GM04503 (cell line): ENCODE measurements around the gene CEP135.
"Not testable (repeated sequence)": the region's sequence is repeated elsewhere in the genome, so short reads cannot be mapped to it uniquely, and the experiment has no call there.

Experiments
- DNase-seq: peaks from one replicate; pipeline ENCODE4 v3.0.0-alpha.2; 2012; ENCODE audit warnings: low read depth

The CEP135 gene

GRCh38 chr4:56028165-56028564, 79.4 kb downstream of the CEP135 start:
- no peak for DNase-seq

- DNase-seq = no peak
These were observed 89.9 kb downstream of the CEP135 start for GRCh38 chr4:56038487-56039162.

DNA sequence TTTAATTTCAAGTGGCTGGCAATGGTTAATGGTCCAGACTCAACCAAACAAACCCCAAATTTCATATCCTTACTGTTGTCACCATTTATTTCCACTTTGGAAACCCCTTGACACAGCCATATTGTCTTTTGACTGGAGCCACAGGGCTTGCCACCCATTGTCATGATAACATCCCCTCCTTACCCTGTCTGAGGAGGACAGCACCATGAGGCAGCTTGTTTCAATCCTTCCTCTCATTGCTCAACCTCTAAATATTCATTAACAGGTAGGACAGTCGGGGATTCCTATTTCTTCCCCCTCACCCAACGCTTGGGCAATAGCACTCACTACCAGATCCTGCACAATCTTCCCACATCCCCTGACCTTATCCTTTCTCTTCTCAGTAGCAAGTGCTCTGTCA, 92.1 kb downstream of the CEP135 start:
- DNase-seq = no peak

GRCh38 chr4:56042225-56042624, 93.5 kb downstream of the CEP135 start:
- DNase-seq = no peak

DNA sequence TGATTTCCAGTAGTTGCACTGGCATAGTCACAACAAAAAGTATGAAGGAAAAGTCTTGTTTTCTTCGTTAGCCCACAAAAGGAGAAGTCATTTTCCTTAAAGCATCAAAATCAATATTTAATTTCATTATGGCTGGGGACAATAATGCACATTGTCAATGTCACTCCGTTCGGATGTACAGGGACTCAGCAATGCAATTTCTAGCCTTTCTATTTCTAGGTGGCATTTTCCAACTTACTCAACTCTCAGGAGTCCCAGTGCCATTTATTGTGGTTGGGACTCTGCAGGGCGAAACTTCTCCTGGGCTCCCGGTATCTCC, 99.6 kb downstream of the CEP135 start:
- DNase-seq = no peak

GRCh38 chr4:56048702-56049431, 100.1 kb downstream of the CEP135 start:
- no peak for DNase-seq

GRCh38 chr4:56050625-56051024, 101.9 kb downstream of the CEP135 start:
- DNase-seq = no peak

GRCh38 chr4:56051029-56051709, 102.4 kb downstream of the CEP135 start:
- no peak for DNase-seq

DNA sequence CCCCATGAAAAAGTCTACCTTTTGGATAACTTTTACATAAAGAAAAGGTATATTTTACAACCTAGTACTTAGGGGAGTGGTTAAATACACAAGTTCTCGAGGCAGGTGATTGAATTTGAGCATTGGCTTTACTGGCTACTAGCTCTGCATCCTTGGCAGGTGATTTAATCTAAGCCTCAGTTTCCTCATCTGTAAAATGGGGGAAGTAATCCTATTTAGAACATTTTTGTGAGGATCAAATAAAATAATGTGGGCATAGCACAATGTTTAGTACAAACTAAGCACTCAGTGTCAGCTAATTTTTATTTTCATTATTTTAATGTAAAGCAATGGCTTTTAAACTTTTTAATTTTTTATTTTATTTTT, 102.9 kb downstream of the CEP135 start:
- DNase-seq = no peak

- no peak for DNase-seq
These were observed 103.7 kb downstream of the CEP135 start for GRCh38 chr4:56052481-56052880.

GRCh38 chr4:56052966-56053365, 104.2 kb downstream of the CEP135 start:
- DNase-seq = no peak

GRCh38 chr4:56055027-56055977, 106.6 kb downstream of the CEP135 start:
- DNase-seq = no peak

DNA sequence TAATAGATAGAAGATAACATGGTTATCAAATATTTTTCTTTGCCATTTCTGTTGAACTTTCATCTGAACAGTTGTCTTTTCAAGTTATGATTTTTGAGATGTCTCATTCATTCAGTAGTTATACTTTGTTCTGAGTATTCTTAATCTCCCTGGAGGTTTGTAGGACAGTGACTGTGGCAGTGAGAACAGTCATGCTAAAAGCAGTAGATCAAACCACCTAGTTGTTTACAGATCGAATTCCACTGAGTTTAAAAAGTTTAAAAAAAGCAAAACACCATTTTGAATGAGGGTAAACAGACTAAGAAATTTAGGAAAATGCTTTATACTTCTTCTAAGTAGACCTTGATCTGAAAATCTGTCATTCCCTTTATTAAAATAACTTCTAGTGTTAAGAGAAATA, 107.2 kb downstream of the CEP135 start:
- DNase-seq = no peak

DNA sequence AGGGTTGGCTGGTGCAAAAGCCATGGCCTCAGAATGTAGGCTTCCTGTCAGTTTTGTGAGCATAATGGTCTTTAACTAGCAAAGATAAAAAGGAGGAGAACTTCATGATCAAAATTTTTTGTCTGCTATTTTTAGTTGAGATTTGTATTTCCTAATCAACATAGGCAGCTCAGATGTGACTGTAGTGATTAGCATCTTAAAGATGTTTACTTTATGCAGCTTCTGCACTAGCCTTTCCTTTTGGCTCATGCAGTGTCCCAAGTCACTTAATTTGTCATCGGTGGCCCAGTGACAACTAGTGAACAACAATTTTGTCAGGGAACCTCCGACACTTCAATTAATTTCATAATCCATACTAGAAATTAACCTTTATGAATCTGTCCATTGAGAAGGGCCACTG, 109.8 kb downstream of the CEP135 start:
- DNase-seq = no peak

DNA sequence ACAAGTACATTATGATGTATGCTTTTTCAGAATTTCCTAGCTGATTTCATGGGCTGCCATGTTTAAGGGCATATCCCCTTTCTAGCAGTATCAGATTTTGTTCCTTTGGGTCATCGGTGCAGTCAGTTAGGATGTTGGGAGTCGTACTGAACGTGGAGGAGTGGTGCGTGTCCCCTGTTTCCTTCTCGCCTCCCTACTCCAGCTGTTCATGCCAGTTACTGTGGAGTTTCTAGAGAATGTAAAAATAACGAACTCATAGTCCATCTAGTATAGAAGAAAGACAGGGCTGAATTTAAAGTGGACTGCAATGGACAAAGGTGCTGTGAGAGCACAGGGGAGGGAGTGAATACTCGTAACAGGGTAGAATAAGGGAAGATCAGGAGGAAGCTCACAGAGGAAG, 111.3 kb downstream of the CEP135 start:
- DNase-seq = no peak

GRCh38 chr4:56062106-56062505, 113.4 kb downstream of the CEP135 start:
- DNase-seq = no peak

DNA sequence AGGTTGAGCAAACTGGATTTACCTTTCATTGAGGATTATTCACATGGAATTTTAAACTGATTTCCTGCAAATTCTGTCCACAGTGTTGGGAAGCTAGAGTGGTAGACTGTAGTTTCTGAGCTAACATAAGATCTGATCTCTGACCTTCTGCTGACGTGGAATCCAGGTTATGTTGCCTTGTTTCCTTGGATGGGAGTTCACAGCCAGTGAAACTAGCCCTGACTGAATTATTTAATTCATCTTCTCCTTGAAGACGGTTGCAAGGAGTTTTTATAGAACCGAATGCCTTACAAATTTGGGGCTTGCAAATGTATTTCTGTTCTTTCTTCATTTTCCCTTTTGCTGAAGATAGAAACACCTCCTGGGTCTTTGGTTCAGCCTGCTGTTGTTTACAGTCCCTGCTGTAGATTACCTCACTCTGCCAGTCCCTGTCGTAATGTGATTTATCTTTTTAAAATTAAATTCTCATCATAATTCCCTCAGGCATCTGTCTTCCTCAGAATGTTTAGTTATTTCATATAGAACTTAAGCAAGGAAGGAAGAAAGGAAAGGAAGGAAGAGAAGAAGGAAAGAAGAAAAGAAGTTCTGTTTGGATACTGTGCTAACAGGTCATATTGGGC, 113.9 kb downstream of the CEP135 start:
- no peak for DNase-seq

GRCh38 chr4:56066493-56066892, 117.7 kb downstream of the CEP135 start:
- DNase-seq = no peak

GRCh38 chr4:56067826-56068225, 119.1 kb downstream of the CEP135 start:
- no peak for DNase-seq

GRCh38 chr4:56072730-56073129, 124.0 kb downstream of the CEP135 start:
- DNase-seq = not testable (repeated sequence)

- DNase-seq = no peak
These were observed 128.9 kb downstream of the CEP135 start for GRCh38 chr4:56077676-56078075.

DNA sequence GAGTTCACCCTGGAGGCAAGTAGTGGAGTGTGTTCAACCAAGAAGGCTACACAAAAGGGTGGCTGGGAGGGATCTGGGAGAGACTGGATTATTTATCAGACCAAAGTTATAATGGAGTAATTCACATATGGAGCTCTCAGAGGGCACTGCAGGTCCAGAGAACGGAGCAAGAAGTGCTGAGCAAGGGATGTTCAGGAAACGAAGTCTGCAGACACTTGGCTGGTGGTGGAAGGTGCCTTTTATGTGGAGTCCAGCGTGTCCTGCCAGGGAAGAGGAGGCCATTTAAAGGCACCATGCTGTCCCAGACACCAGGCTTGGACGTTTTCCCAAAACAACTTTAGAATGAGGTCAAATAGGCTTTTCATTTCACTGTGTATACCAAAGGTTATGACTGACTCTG, 130.1 kb downstream of the CEP135 start:
- DNase-seq = no peak
